ACC112 (cell line): ENCODE results near the gene TOX3.

ENCODE experiments used
- H2AFZ ChIP-seq: fragments of 200-600 bp; sonication (generic); one replicate; pipeline ENCODE4 v1.6.0; 2017; ENCODE audit warnings: antibody characterized with exemption, low read length; ENCODE audit not compliant: unreplicated experiment
- H3K27ac ChIP-seq: fragments of 200-600 bp; sonication (generic); 2 replicates; pipeline ENCODE4 v1.5.1; 2014; ENCODE audit warnings: low read depth, mild to moderate bottlenecking, antibody characterized with exemption, low read length, moderate library complexity
- H3K27me3 ChIP-seq: fragments of 200-600 bp; sonication (generic); 2 replicates; pipeline ENCODE4 v1.6.1; 2014; ENCODE audit warnings: mild to moderate bottlenecking, antibody characterized with exemption, low read length, moderate library complexity, mixed read lengths; ENCODE audit not compliant: insufficient read depth
- H3K36me3 ChIP-seq: fragments of 200-600 bp; sonication (generic); 2 replicates; pipeline ENCODE4 v1.6.1; 2016; ENCODE audit warnings: mild to moderate bottlenecking, antibody characterized with exemption, low read length, moderate library complexity, mixed read lengths; ENCODE audit not compliant: insufficient read depth
- H3K4me1 ChIP-seq: fragments of 200-600 bp; sonication (generic); one replicate; pipeline ENCODE4 v1.6.1; 2016; ENCODE audit warnings: low read length, mixed read lengths; ENCODE audit not compliant: insufficient read depth, unreplicated experiment, control insufficient read depth
- H3K4me3 ChIP-seq: fragments of 200-600 bp; sonication (generic); 2 replicates; pipeline ENCODE4 v1.5.1; 2014; ENCODE audit warnings: mild to moderate bottlenecking, low read depth, low read length
- H3K79me2 ChIP-seq: fragments of 200-600 bp; sonication (generic); one replicate; pipeline ENCODE4 v1.6.0; 2016; ENCODE audit warnings: low read length; ENCODE audit not compliant: control insufficient read depth, unreplicated experiment, insufficient read depth

TOX3 gene

GRCh38 chr16:52469775-52470174 is 77.2 kb downstream of the TOX3 start:
- H2AFZ ChIP-seq, result no peak overlapping the region
- H3K79me2 ChIP-seq, result no peaks in the 10 kb centered on the region
- no peaks in the 10 kb centered on the region for H3K36me3 ChIP-seq
- H3K4me3 ChIP-seq, result no peak overlapping the region
- no peak overlapping the region for H3K27ac ChIP-seq
- H3K4me1 ChIP-seq, result no peaks in the 10 kb centered on the region
- no peaks in the 10 kb centered on the region for H3K27me3 ChIP-seq

GRCh38 chr16:52469091-52469490 is 77.9 kb downstream of the TOX3 start:
- no peak overlapping the region for H3K27ac ChIP-seq
- H3K36me3 ChIP-seq, result no peaks in the 10 kb centered on the region
- no peaks in the 10 kb centered on the region for H3K27me3 ChIP-seq
- no peaks in the 10 kb centered on the region for H3K79me2 ChIP-seq
- no peak overlapping the region for H2AFZ ChIP-seq
- no peaks in the 10 kb centered on the region for H3K4me1 ChIP-seq
- no peak overlapping the region for H3K4me3 ChIP-seq

- H2AFZ ChIP-seq, result no peak overlapping the region
- no peak overlapping the region for H3K4me3 ChIP-seq
- no peaks in the 10 kb centered on the region for H3K4me1 ChIP-seq
- no peak overlapping the region for H3K27ac ChIP-seq
- no peaks in the 10 kb centered on the region for H3K36me3 ChIP-seq
- no peaks in the 10 kb centered on the region for H3K79me2 ChIP-seq
- H3K27me3 ChIP-seq, result no peaks in the 10 kb centered on the region
Measured at GRCh38 chr16:52467753-52468152, 79.2 kb downstream of the TOX3 start.

GRCh38 chr16:52466994-52467393 is 79.9 kb downstream of the TOX3 start:
- Histone ChIP-seq H2AFZ (no peak overlapping the region), H3K27me3 (no peaks in the 10 kb centered on the region), H3K79me2 (no peaks in the 10 kb centered on the region), H3K4me3 (no peak overlapping the region), H3K36me3 (no peaks in the 10 kb centered on the region), H3K27ac (no peak overlapping the region), H3K4me1 (no peaks in the 10 kb centered on the region)

- H3K4me1 ChIP-seq, result no peaks in the 10 kb centered on the region
- no peaks in the 10 kb centered on the region for H3K27me3 ChIP-seq
- no peak overlapping the region for H2AFZ ChIP-seq
- H3K4me3 ChIP-seq, result no peak overlapping the region
- H3K79me2 ChIP-seq, result no peaks in the 10 kb centered on the region
- H3K36me3 ChIP-seq, result no peaks in the 10 kb centered on the region
- no peak overlapping the region for H3K27ac ChIP-seq
Measured at GRCh38 chr16:52465711-52466267, 81.2 kb downstream of the TOX3 start.

- H3K27me3 ChIP-seq, result no peaks in the 10 kb centered on the region
- H3K36me3 ChIP-seq, result no peaks in the 10 kb centered on the region
- H3K4me1 ChIP-seq, result no peaks in the 10 kb centered on the region
- no peaks in the 10 kb centered on the region for H3K79me2 ChIP-seq
- no peak overlapping the region for H3K27ac ChIP-seq
- no peak overlapping the region for H2AFZ ChIP-seq
- no peak overlapping the region for H3K4me3 ChIP-seq
Measured at GRCh38 chr16:52463904-52464303, 83.0 kb downstream of the TOX3 start.

- no peaks in the 10 kb centered on the region for H3K27me3 ChIP-seq
- no peaks in the 10 kb centered on the region for H3K36me3 ChIP-seq
- no peaks in the 10 kb centered on the region for H3K4me1 ChIP-seq
- H3K27ac ChIP-seq, result no peak overlapping the region
- H3K79me2 ChIP-seq, result no peaks in the 10 kb centered on the region
- no peak overlapping the region for H2AFZ ChIP-seq
- no peak overlapping the region for H3K4me3 ChIP-seq
Measured at GRCh38 chr16:52462816-52463215, 84.1 kb downstream of the TOX3 start.

- H3K4me1 ChIP-seq, result no peaks in the 10 kb centered on the region
- H3K4me3 ChIP-seq, result no peak overlapping the region
- no peaks in the 10 kb centered on the region for H3K27me3 ChIP-seq
- no peaks in the 10 kb centered on the region for H3K36me3 ChIP-seq
- no peak overlapping the region for H2AFZ ChIP-seq
- no peak overlapping the region for H3K27ac ChIP-seq
- H3K79me2 ChIP-seq, result no peaks in the 10 kb centered on the region
Measured at GRCh38 chr16:52460639-52461178, 86.2 kb downstream of the TOX3 start.

- no peaks in the 10 kb centered on the region for H3K79me2 ChIP-seq
- H2AFZ ChIP-seq, result no peak overlapping the region
- no peaks in the 10 kb centered on the region for H3K36me3 ChIP-seq
- no peaks in the 10 kb centered on the region for H3K27me3 ChIP-seq
- H3K4me3 ChIP-seq, result no peak overlapping the region
- no peak overlapping the region for H3K27ac ChIP-seq
- no peaks in the 10 kb centered on the region for H3K4me1 ChIP-seq
Measured at GRCh38 chr16:52456368-52456767, 90.6 kb downstream of the TOX3 start.

GRCh38 chr16:52455549-52456277 is 91.2 kb downstream of the TOX3 start:
- no peak overlapping the region for H3K27ac ChIP-seq
- H3K36me3 ChIP-seq, result no peaks in the 10 kb centered on the region
- no peak overlapping the region for H3K4me3 ChIP-seq
- H2AFZ ChIP-seq, result no peak overlapping the region
- no peaks in the 10 kb centered on the region for H3K79me2 ChIP-seq
- H3K27me3 ChIP-seq, result no peaks in the 10 kb centered on the region
- H3K4me1 ChIP-seq, result no peaks in the 10 kb centered on the region

GRCh38 chr16:52453644-52454043 is 93.3 kb downstream of the TOX3 start:
- H3K79me2 ChIP-seq, result no peaks in the 10 kb centered on the region
- H3K36me3 ChIP-seq, result no peaks in the 10 kb centered on the region
- H2AFZ ChIP-seq, result no peak overlapping the region
- no peaks in the 10 kb centered on the region for H3K27me3 ChIP-seq
- no peaks in the 10 kb centered on the region for H3K4me1 ChIP-seq
- no peak overlapping the region for H3K4me3 ChIP-seq
- H3K27ac ChIP-seq, result no peak overlapping the region
